ENCODE data around the gene TMEM220. TPM values are rescaled to one million over a fixed set of nuclear protein-coding genes. Genes with fewer than 3 reads are reported as not detected.

Gene TMEM220
- polyA plus RNA-seq, 1 of the 3 experiments (the other 2 are of a cell fraction), result 2.7 TPM

GRCh38 chr17:10757067-10757466 lies 27.2 kb upstream of the TMEM220 start (continued):
- TF ChIP-seq IRF3 (IDR thresholded peaks at IDR 0.05; ENCODE audit: low read depth, low read length), result no peak

GRCh38 chr17:10756619-10757018 lies 26.8 kb upstream of the TMEM220 start:
- POLR2A ChIA-PET, result no interaction called here
- WGBS (ENCODE audit: low lambda C conversion rate), result 48% methylated on average over 2 of the region's 2 CpGs
- no peaks in the 10 kb centered on the region for H3K9me3 ChIP-seq
- no peaks in the 10 kb centered on the region for H3K9me2 ChIP-seq
- DNase-seq, result no peak
- H3K9ac ChIP-seq, result no peak overlapping the region
- H3K4me3 ChIP-seq (ENCODE audit: low read depth in 2 of 2, low read length in 1 of 2), result no peak overlapping the region
- no peak overlapping the region for H2AFZ ChIP-seq (ENCODE audit: low read depth)
- TF ChIP-seq EP300 (IDR thresholded peaks at IDR 0.05; ENCODE audit: borderline replicate concordance in 1 of 2, low read depth in 1 of 2, low read length in 1 of 2) (no peak), TEAD4 (IDR thresholded peaks at IDR 0.05; ENCODE audit: borderline replicate concordance, insufficient read depth) (no peak), MAX (IDR thresholded peaks at IDR 0.05; ENCODE audit: low read depth) (no peak), SMC3 (IDR thresholded peaks at IDR 0.05; ENCODE audit: low read depth, low read length) (no peak), GABPA (IDR thresholded peaks at IDR 0.05; ENCODE audit: low read depth) (no peak), ELF1 (IDR thresholded peaks at IDR 0.05) (no peak), NRF1 (IDR thresholded peaks at IDR 0.05; ENCODE audit: low read depth, low read length) (no peak), CHD2 (IDR thresholded peaks at IDR 0.05; ENCODE audit: low read length, partially characterized antibody) (no peak), MXI1 (IDR thresholded peaks at IDR 0.05; ENCODE audit: low read depth, low read length) (no peak)
- H3K36me3 ChIP-seq (replicated peaks in 1 of 2; ENCODE audit: control insufficient read depth in 1 of 2, insufficient read depth in 2 of 2, low read length in 1 of 2), result no peaks in the 10 kb centered on the region
- H3F3A ChIP-seq (replicated peaks; ENCODE audit: insufficient read depth), result no peaks in the 10 kb centered on the region
- peaks cover 0 to 22% of the 10 kb centered on the region in 2 experiments; a peak in 1 of 4 replicates for H3K4me1 ChIP-seq (ENCODE audit: control insufficient read depth in 1 of 2, insufficient read depth in 2 of 2, low read depth in 1 of 2, low read length in 1 of 2)
- CTCF ChIA-PET, result interaction anchor here (1.0 kb wide), 1 partner anchor 11 kb away, joined by 3 read pairs; no protein-coding TSS in a partner anchor
- H4K20me1 ChIP-seq (ENCODE audit: insufficient read depth), result no peaks in the 10 kb centered on the region
- H3K79me2 ChIP-seq (ENCODE audit: insufficient read depth), result no peaks in the 10 kb centered on the region
- H3K27ac ChIP-seq (ENCODE audit: low read depth in 2 of 2, low read length in 1 of 2), result no peak overlapping the region
- no peaks in the 10 kb centered on the region for H3K27me3 ChIP-seq (ENCODE audit: insufficient read depth)
- H3K4me2 ChIP-seq, result no peak overlapping the region

- Histone ChIP-seq H3K79me2 (ENCODE audit: insufficient read depth) (no peaks in the 10 kb centered on the region), H3K27ac (ENCODE audit: low read depth in 2 of 2, low read length in 1 of 2) (no peak overlapping the region), H3K4me1 (ENCODE audit: control insufficient read depth in 1 of 2, insufficient read depth in 2 of 2, low read depth in 1 of 2, low read length in 1 of 2) (peaks cover 0 to 27% of the 10 kb centered on the region in 2 experiments; a peak in 1 of 4 replicates), H3K9me2 (no peaks in the 10 kb centered on the region), H2AFZ (ENCODE audit: low read depth) (no peak overlapping the region), H3K27me3 (ENCODE audit: insufficient read depth) (no peaks in the 10 kb centered on the region), H3K36me3 (replicated peaks in 1 of 2; ENCODE audit: control insufficient read depth in 1 of 2, insufficient read depth in 2 of 2, low read length in 1 of 2) (no peaks in the 10 kb centered on the region), H4K20me1 (ENCODE audit: insufficient read depth) (no peaks in the 10 kb centered on the region), H3K4me3 (ENCODE audit: low read depth in 2 of 2, low read length in 1 of 2) (no peak overlapping the region), H3K9me3 (no peaks in the 10 kb centered on the region), H3K4me2 (no peak overlapping the region), H3F3A (replicated peaks; ENCODE audit: insufficient read depth) (no peaks in the 10 kb centered on the region), H3K9ac (no peak overlapping the region)
- no peak for DNase-seq
- POLR2A ChIA-PET, result no interaction called here
- WGBS (ENCODE audit: low lambda C conversion rate), result 17% methylated on average over 1 of the region's 1 CpG
- CTCF ChIA-PET, result interaction anchor here (5.0 kb wide), 1 partner anchor 19 kb away, joined by 21 read pairs; no protein-coding TSS in a partner anchor
- TF ChIP-seq ZBTB33 (IDR thresholded peaks at IDR 0.05; ENCODE audit: borderline replicate concordance, low read depth), result no peak
- TF ChIP-seq RCOR1 (IDR thresholded peaks at IDR 0.05; ENCODE audit: low read length), result no peak
- TF ChIP-seq FOSL2 (IDR thresholded peaks at IDR 0.05; ENCODE audit: borderline replicate concordance, low read depth), result no peak
- no peak for TF ChIP-seq MXI1 (IDR thresholded peaks at IDR 0.05; ENCODE audit: low read depth, low read length)
- no peak for TF ChIP-seq REST (IDR thresholded peaks at IDR 0.05; ENCODE audit: low read depth, low read length)
- TF ChIP-seq GABPA (IDR thresholded peaks at IDR 0.05; ENCODE audit: low read depth), result no peak
- no peak for TF ChIP-seq FOXM1 (IDR thresholded peaks at IDR 0.05; ENCODE audit: low read depth)
- TF ChIP-seq JUND (IDR thresholded peaks at IDR 0.05), result no peak
- no peak for TF ChIP-seq RAD21 (IDR thresholded peaks at IDR 0.05; ENCODE audit: low read length)
- no peak for TF ChIP-seq USF2 (IDR thresholded peaks at IDR 0.05; ENCODE audit: borderline replicate concordance, low read depth, low read length)
- no peak for TF ChIP-seq SIN3A (IDR thresholded peaks at IDR 0.05; ENCODE audit: borderline replicate concordance, low read depth, low read length)
- TF ChIP-seq NRF1 (IDR thresholded peaks at IDR 0.05; ENCODE audit: low read depth, low read length), result no peak
These were observed 26.4 kb upstream of the TMEM220 start for GRCh38 chr17:10756185-10756584.

Measured in SK-N-SH (cell line).